AG08395 (cell line): ENCODE data around the gene MCF2L2.

Experiments used
- DNase-seq: peaks from one replicate; pipeline ENCODE4 v3.0.0; 2012; ENCODE audit warnings: mixed read lengths, low spot score

MCF2L2 gene

DNA sequence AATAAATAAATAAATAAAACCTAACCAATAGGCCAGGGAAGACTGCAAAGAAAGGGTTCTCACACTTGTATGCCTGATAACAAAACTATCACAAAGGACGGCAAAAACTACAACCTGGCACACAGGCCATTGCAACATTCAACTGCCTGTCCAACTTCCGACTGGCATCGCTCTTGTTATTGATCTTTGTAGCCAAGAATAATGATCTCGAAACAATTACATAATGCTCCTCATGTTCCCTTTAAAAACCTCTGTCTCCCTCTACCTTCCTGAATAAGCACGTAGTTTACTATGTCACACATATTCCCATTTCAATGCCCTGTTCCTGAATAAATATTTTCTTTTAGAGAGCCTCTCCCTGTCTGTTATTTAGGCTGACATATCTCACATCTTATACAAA, 101.1 kb downstream of the MCF2L2 start:
- no peak for DNase-seq

DNA sequence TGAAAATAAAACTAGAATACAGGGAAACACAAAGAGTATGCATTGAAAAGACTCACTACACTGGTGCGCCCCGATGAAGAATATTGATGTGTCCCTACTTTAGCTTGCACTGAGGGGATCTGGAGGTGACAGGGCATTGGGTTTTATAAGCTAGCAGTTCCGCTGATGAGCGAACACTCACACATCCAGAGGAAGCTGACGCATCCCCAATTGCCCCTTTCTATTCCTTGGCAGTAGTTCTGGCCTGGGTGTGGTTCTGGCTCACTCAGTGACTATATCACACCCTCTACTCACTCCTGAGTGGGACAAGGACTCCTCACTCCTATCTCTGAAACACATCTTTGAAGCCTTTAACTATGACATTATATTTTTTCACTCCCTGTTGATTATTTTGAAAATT, 104.3 kb downstream of the MCF2L2 start:
- DNase-seq, result no peak

DNA sequence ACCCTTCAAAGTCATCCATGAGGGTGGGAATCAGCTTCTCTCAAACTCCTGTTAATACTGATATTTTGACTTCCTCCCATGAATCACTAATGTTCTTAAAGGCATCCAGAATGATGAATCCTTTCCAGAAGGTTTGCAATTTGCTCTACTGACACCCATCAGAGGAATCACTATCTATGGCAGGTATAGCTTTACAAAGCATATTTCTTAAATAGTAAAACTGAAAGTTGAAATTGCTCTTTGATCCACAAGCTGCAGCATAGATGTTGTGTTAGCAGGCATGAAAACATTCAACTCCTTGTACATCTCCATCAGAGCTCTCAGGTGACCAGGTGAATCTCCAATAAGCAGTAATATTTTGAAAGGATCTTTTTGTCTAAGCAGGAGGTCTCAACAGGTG, 109.0 kb downstream of the MCF2L2 start:
- DNase-seq, result no peak

DNA sequence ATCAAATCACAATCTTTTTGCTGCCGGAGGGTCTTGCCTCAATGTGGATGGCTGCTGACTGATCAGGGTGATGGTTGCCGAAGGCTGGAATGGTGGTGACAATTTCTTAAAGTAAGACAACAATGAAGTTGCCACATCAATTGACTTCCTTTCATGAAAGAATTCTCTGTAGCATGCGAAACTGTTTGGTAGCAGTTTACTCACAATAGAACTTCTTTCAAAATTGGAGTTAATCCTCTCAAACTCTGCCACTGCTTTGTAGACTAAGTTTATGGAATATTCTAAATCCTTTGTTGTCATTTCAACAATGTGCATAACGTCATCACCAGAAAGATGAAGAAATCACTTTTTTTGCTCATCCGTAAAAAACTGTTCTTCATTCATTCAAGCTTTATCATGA, 109.5 kb downstream of the MCF2L2 start:
- no peak for DNase-seq

DNA sequence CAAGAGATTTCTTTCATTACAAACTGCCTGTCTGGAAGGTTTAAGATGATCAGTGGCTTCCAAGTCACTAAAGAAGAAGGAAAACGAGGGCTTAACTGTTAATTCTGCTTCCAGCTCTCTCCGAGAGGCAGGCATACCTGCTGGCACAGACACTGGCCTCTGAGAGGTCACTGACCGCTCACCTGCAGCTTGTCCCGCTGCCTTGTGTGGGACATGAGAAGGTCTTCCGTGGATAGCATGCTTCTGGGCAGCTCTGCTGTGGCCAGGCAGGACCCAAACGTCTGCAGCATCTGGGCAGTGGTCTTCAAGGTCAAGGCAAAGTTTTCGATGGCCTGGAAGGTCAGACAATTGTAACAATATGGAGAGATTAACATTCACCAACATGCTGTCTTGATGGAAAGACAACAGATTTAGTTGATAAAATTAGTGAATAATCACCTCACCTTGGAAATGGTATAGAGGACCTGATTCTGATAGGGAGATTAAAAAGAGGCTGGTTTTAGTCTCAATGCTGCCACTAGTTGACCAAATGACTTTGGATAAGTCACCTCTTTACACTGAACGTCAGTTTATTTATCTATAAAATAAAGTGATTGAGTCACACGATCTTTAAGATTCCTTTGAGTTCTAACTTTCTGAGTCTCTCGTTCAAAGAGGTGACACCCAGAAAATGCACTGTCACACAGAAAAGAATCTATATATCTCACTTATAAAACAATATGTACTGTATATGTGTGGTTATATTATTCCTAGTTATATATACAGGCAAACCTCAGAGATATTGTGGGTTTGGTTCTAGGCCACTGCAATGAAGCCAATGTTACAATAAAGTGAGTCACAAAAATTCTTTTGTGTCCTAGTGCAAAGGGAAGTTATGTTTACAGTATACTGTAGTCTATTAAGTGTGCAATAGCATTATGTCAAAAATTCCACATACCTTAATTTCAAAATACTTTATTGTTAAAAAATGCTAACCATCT, 110.2 kb downstream of the MCF2L2 start:
- no peak for DNase-seq

DNA sequence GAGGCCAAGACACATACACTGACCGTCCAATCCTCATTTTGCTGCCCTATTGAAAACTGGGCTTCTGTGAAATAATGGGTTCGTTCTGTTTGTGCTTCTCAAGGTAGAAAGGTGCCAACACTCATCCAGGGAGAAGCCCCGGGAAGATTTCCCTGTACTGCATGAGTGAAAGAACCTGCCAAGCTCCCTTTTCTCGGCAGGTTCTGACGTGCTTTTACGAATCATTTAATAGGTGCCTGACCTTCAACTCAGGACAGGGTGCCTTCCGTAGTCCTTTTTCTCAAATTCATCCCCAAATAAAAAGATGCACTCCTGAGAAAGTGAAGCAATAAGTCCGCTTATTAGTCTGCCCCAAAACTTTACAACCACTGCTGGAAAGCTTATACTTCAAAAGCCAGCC, 111.1 kb downstream of the MCF2L2 start:
- DNase-seq, result no peak

DNA sequence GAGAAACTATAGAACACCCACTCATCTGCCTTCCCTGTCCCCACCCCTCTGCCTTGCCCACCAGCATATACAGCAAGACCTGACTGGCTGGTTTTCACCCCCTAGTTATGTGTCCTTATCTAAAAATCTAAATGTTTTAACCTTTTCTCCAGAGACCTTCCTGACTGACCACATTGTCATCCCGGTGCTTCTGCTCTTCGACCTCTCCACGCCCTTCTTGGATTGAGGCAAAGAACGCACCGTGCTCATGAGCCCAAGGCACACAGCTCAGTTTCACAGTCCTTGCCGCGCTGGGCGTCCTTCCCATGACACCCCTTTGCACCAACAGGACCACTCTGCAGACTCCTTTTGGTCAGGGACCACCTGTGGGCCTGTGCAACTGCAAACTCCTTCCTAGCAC, 112.7 kb downstream of the MCF2L2 start:
- DNase-seq, result no peak

DNA sequence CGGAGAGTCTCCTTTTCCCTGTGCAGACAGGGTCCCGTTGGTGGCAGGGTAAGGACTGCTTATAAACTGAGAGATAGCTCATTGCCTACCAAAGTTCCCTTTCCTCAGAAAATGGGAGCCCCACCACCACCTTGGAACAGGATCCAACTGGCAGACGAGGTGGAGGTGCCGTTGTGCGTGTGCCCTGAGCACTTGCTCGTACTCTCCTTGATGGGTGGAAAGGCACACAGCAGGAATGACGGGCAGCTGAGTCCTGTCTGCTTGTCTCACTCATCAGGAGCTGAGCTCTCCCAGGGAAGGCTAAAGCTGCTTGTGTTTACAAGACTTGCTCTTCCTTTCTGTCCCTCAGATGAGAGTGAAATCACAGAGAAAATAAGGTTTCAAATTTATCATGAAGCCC, 114.7 kb downstream of the MCF2L2 start:
- no peak for DNase-seq

DNA sequence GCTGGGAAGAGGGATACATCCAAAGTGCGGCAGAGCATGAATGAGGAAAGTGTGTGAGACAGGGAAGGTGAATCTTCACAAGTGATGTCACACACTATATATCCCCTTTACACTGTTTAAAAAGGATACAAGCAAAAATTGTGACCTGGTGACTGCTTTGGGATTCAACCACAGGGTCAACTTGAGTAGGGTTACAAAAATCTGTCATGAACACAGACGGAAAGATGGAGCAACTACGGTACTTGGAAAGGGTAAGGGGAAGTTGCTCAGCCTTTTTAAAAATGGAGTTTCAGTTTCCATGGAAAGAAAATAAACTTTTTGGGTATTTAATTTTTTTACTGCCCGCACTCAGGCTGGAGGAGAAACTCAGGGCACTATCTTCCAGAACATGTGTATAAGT, 115.1 kb downstream of the MCF2L2 start:
- DNase-seq, result no peak

DNA sequence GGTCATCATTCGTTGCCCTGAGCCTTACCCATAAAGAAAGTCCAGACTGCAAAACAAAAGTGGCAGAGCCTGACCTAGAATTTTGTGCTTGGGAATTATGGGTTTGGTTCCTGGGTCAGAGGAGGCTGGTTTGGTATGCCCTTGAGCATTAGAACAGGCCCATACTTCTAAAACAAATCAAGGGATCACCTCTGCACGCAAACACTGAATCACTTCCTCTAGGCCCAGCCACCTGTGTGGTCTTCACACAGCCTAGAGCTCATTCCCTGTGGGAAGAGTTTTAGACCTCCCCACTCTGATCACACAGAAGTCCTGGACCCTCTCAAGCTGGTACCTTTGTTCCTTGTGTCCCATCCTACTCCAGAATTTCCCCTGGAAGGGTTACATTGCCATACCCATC, 116.0 kb downstream of the MCF2L2 start:
- no peak for DNase-seq

DNA sequence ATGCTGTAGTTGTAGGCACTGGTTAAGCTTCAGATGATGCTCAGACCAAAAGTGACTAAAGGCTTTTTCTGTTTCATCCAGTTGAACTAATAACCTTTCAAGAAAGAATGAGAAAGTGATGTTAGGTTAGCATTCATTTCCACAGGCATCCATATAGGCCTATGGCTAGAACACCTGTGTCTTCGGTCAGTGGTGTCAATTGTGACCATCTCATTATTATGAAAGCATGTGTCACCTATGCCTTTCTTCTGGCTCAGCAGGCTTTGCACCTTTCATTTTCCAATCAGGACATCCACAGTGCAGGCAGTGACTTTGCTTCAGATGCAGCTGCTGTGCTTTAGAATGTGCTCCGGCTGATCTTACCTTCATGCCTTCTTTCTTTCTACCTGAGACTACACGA, 117.5 kb downstream of the MCF2L2 start:
- DNase-seq, result no peak

DNA sequence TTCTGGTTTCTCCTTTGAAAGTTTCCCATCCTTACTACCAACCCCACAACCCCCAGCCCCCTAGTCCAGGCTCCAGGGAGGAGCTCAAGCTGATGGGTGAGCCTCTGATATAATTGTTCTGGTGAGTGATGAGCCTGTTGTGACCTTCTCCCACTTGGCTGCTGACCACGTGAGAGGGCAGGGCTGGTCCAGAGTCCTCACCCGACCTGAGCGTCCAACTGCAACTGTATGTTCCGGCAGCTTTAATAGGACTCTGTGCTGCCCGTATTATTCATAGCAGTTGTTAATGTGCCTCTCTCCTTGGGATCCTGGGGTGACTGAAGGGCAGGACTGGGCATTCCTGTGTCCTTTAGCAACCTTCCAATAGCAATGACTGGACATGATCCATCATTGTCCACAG, 119.1 kb downstream of the MCF2L2 start:
- no peak for DNase-seq

DNA sequence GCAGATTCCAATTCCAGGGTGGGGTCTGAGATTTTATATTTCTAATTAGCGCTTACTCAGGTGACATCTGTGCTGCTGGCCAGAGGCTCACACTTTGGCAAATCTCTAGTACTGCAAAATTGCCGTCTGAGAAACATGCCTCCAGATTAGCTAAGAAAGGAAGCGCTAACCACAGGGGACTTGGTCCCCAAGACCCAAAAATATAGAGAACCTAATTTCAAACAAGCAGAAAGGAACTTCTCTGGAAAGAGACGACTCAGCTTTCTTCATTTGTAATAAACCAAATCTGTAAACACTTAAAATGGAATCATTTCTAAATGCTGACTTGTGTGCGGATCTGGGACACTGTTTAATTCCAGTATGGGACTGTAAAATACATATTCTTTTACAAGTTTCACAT, 119.7 kb downstream of the MCF2L2 start:
- DNase-seq, result no peak

DNA sequence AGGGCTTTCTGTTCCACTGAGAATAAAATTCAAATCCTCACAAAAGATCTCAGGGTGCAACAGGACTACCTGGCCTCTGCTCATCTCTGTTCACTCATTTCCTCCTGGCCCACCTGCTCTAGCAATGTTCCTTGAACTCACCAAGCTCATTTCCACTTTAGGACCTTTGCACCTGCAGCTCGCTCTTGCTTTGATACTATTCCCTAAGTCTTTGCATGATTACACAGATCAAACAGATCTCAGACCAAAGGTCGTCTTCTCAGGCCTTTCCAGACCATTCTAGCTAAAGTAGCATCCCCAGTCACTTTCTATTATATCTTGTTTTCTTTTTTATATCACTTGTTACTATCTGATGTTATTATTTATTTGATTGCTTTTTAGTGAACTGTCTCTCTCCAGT, 120.7 kb downstream of the MCF2L2 start:
- DNase-seq, result no peak

DNA sequence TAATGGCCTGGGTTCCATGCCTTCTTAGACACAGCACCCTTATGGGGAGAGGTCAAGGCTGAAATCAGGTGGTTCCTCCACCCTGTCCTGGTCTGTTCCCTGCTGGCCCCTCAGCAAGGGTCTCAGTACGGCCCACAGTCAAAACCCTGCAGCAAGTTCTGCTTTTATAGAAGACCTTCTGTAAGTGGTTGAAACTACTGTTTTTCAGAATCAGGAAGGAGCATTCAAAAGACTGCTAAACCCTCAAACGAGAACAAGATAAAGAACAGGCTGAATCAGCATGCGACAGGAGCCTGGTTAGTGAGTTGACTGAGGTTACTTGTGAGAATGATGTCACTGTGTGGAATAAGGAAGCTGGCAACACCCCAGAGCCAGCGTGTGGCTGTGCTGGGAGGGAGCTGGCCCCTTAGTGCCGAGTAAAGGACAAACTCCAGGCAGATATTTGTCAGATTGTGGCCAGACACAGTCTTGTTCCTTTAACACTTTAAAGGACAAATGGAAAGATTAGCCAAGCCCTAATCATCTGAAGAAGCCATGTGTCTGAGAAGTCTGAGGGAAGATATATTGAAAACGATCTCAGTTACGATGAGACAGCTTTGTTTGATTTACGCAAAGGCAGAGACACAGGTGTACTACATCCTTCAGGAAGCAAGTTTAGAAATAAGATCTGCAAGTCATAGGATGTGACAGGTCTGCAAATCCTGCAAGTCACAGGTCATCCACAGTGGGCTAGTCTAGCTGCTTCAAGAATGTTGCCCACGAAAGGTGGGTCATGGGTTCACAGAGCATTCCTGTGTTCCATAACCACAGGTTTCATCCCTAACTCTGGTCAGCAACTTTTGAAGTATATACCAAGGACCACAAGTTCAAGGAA, 121.4 kb downstream of the MCF2L2 start:
- DNase-seq, result peak; percentile 25

DNA sequence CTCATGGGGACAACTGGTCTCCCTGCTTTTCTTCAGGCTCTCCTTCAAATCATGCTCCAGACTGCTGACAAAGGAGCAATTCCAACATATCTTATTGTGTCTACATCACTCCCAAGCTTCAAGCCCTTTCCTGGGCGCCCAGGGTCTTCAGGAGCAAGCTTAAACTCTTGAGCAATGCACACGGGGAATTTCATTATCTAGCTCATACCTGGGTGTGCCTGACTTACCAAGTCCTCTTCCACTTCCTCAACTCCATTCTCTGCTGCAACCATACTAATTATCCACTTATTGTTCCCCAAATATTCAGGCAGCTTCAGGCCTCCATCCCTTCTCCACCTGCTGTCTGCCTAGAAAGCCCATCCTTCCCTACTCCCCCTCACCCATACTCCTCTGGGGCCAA, 124.7 kb downstream of the MCF2L2 start:
- no peak for DNase-seq

DNA sequence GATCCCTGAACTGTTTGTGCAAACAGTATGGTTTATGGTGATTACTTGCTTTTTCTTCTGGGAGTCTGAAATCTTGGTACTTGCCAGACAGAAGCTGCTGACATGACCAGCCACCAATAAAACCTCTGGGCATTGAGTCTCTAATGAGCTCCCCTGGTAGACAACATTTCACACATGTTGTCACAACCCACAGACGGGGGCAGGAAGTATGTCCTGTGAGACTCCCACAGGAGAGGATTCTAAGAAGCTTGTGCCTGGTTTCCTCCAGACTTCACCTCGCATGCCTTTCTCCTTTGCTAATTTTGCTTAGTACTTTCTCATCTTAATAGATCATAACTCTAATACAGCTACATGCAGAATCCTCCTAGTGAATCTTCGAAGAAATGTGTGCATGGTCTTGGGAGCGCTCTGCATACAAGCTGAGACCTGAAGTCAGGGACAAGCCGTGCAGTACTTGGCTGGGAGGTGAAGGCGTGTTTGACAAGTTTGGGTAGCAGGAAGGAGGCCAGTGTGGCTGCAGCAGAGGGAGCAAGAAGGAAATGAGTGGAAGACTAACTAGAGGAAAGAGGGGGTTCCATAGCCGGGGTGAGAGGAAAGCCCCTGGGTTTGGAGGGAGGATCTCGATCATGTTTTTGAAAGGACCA, 126.4 kb downstream of the MCF2L2 start:
- DNase-seq, result no peak

DNA sequence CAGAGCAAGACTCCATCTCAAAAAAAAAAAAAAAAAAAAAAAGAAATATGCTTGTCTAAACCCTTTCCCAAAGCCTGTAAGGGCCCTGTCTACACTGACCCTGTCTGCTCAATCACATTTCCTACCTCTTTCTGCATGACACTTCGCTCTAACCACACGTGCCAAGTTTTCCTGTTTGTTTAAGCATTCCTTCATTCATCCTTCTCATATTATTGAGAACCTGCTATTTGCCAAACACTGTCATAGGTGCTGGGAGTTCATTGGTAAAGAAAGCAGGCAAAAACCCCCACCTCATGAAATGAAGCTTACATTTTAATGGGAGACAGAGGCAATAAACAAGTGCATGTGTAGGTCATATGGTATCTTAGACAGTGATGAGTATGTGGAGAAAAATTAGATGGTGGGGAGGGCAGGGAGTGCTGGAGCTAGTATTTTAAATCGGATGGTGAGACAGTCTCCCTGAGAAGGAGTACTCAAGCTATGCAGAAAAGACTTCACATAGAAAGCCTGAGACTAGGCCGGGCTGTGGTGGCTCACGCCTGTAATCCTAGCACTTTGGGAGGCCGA, 127.3 kb downstream of the MCF2L2 start:
- DNase-seq, result no peak

DNA sequence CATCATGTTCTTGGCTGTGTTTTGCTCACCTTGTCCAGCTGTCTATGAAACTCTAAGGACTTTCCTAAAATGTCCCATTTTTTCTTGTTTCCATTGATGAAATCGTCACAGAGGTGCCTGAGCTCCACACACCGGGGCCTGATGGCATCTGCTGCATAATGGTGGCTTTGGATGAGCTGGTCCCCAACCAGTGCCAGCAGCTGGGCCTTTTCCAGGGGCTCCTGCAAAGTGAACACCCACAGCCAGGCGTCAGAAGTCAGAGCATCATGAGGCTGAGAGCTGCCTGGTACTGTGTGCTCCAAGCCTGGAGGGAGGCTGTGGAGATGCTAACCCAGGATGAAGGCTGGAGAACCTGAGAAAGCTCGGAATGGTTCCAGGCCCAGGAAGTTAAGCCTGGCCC, 128.4 kb downstream of the MCF2L2 start:
- DNase-seq, result no peak

DNA sequence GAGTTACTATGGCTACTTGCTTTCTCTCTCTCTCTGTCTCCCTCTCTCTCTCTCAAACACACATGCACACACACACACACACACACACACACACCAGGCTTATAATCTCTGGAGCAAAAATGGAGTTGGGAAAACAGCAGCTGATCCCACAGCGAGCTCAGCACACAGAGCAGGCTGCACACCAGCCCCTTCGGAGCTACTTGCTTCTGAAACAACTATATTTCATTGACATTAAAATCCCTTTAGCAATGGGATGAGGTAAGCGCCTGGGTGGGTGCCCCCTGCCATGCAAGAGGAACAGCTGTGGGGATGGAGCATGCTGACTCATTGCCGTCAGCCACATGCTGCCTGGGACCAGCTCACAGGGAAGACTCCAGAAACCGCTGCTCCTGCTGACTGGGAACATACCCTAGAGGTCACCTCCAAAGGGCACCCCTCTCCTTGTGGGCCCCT, 129.7 kb downstream of the MCF2L2 start:
- peak; percentile 77 for DNase-seq

DNA sequence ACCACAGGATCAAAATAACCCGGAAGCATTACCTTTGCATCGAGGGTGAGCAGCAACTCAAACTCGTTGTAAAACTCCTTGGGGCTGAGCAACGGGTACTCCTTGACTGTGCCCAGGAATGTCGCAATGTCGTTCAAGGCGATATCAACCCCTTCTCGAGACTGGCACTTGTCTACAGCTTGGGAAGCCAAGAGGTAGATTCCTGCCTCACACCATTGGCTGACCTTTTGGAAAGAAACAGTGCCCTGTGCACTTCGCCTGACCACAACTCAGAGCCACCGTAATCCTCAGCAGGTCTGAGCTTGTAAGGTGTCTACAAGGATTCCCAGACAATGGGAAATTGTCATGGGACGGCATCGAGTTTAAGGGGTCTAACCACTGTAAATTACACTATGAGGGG, 131.5 kb downstream of the MCF2L2 start:
- no peak for DNase-seq

DNA sequence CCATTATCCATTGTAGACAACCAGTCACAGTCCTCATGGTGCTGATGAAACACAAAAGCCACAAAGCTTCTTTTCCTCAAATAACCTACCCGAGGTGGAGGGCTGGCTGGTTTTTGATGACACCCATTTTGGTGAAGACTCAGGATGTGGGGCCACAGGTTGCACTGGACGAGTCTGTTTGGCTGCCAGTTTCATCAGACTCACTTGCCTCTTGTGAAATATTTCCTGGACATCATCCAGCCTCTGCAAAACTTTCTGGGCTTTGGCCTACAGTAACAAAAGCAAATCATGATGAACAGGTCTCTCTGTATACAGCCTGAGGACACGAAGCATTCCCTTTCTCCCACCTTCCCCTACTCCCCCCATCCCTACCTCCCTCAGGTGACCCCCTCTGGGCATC, 133.2 kb downstream of the MCF2L2 start:
- peak; percentile 48 for DNase-seq
